LNCaP clone FGC (cell line): ENCODE measurements around the gene EXOC6.

Experiments
- DNase-seq: peaks from one replicate; pipeline ENCODE4 v3.0.0-alpha.2; 2011; ENCODE audit warnings: low read depth
- H3K4me3 ChIP-seq: 2 replicates; pipeline ENCODE4 v1.5.1; 2011; ENCODE audit warnings: mild to moderate bottlenecking, low read depth, low read length, control low read depth
- TF ChIP-seq, protein P1 (sequence below): IDR thresholded peaks from 2 replicates; pipeline ENCODE4 v1.5.1; 2012; ENCODE audit warnings: mild to moderate bottlenecking; ENCODE audit not compliant: control insufficient read depth, insufficient read depth; ENCODE audit errors: extremely low read depth

The EXOC6 gene

GRCh38 chr10:93063144-93063976 is 215.0 kb downstream of the EXOC6 start:
- DNase-seq: no peak
- TF ChIP-seq, protein P1, sequence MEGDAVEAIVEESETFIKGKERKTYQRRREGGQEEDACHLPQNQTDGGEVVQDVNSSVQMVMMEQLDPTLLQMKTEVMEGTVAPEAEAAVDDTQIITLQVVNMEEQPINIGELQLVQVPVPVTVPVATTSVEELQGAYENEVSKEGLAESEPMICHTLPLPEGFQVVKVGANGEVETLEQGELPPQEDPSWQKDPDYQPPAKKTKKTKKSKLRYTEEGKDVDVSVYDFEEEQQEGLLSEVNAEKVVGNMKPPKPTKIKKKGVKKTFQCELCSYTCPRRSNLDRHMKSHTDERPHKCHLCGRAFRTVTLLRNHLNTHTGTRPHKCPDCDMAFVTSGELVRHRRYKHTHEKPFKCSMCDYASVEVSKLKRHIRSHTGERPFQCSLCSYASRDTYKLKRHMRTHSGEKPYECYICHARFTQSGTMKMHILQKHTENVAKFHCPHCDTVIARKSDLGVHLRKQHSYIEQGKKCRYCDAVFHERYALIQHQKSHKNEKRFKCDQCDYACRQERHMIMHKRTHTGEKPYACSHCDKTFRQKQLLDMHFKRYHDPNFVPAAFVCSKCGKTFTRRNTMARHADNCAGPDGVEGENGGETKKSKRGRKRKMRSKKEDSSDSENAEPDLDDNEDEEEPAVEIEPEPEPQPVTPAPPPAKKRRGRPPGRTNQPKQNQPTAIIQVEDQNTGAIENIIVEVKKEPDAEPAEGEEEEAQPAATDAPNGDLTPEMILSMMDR: no peak
- H3K4me3 ChIP-seq: no peak overlapping the region

DNA sequence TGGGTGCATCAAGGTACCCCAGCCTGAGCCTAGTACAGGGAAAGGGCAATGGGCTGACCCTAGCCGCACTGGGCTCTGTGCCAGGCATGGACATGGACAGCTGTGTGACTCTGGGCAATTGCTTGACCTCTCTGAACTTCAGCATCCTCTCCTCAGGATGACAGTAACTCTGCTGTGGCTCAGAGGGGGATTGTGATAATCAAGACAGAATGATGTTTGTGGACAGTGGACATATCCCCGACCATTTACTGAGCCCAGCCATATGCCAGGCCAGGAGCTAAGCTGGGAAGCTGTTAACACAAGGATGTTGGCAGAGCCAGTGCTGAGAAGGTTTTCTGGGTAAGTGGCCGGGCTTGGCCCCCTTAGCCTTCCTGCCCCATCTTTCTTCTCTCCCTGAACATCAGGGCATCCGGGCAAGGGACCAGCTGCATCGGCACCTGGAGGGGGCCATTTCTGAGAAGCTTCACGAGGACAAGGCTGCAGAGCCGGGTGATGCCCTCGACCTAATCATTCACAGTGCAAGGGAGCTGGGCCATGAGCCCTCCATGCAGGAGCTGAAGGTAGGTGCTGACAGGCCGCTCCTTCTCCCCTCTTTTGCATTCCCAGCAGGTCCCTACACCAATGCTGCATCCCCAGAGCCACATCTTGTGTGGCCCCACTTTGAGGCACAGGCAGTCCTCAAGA is 215.8 kb downstream of the EXOC6 start:
- TF ChIP-seq, protein P1: no peak
- H3K4me3 ChIP-seq: no peak overlapping the region
- no peak for DNase-seq

DNA sequence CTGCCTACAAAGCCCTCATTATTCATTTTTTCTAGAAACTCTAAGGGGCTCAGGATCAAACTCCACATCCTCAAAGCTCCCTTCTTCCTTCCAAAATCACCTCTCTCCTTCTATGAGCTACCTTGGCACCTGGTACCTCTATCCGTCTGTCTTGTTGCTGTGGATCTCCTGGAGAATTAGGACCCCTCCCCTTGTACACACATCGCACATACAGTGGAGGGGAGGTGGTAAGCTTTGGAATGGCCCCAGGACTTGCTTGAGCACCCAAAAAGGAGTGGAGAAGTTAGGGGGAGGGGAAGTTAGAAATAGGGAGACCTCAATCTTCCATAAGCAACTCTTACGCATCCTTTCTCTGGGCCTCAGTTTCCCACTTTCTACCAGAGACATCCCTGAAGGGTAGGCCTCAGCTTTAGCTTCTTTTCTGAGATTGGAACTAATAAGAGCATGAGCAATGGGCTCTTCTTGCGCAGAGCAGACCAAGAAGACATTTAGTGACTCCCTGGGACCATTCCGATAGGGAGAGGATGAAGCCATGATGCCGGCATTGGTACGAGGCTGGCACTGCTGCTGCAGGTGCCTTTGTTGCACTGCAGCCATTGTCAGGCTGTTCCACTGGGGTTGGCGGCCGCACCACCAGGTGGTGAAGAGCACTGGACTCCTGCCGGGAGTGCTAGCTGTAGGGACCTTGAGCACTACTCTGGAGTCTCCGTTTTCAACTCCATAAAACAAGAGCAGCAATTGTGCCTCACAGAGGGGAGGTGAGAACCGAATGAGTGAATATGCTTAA is 216.7 kb downstream of the EXOC6 start:
- TF ChIP-seq, protein P1: no peak
- DNase-seq: no peak
- no peak overlapping the region for H3K4me3 ChIP-seq

- no peak for DNase-seq
These were observed 217.6 kb downstream of the EXOC6 start for GRCh38 chr10:93065675-93066543.

DNA sequence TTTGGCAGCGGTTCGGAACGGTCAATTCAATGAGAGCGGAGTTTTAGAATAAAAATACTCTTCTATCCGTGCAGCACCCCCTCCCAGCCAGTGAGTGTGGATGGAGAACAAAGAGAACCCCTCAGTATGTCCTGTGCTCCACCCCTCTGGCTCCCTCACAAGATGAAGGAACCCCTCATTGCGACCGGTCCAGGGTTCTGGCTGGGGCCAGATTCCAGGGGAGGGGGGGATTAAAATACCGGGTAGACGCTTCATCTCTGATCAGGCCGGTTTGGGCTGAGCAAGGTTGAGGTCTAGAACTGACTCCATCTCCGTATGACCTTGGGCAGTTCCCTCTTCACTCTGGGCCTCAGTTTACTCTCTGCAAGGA is 218.2 kb downstream of the EXOC6 start:
- TF ChIP-seq, protein P1: no peak
- DNase-seq: no peak
- H3K4me3 ChIP-seq: no peak overlapping the region

More at GRCh38 chr10:93065675-93066543, 217.6 kb downstream of the EXOC6 start:
- TF ChIP-seq, protein P1: no peak
- no peak overlapping the region for H3K4me3 ChIP-seq
